Hepatocyte (in vitro differentiated cells): ENCODE measurements around the gene RANGAP1.

Experiments
- EZH2 ChIP-seq: fragments of 200-600 bp; sonication (generic); IDR thresholded peaks from 2 replicates; pipeline ENCODE4 v1.6.1; 2016; ENCODE audit warnings: antibody characterized with exemption, mild to moderate bottlenecking, borderline replicate concordance
- EZH2phosphoT487 ChIP-seq: fragments of 200-600 bp; sonication (generic); IDR thresholded peaks from one replicate; pipeline ENCODE4 v1.6.1; 2018; ENCODE audit warnings: antibody characterized with exemption, mild to moderate bottlenecking, low read depth, moderate library complexity; ENCODE audit not compliant: unreplicated experiment, severe bottlenecking
- TF ChIP-seq, protein P1 (sequence below): fragments of 200-600 bp; sonication (generic); IDR thresholded peaks from 2 replicates; pipeline ENCODE4 v1.5.1; 2016; ENCODE audit warnings: antibody characterized with exemption, mild to moderate bottlenecking; ENCODE audit not compliant: poor library complexity

DNA sequence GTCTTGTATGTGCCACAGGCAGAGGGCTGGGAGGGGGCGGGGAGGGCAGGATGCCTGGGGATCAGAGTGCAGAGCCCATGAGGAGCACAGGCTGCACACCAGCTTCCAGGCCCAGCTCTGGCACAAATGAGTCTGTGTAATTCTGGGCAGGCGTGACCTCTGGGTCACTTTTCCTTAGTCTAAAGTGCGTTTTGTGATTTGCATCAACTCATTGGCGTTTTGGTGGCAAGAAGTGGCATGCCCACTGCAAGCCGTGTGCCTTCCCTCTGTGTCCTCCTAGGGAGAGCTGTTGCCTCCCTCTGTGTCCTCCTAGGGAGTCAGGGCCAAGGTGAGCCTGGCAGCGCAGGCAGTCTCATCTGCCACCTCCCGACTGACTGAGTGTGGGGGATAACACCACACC is 62.5 kb downstream of the RANGAP1 start:
- TF ChIP-seq, protein P1, sequence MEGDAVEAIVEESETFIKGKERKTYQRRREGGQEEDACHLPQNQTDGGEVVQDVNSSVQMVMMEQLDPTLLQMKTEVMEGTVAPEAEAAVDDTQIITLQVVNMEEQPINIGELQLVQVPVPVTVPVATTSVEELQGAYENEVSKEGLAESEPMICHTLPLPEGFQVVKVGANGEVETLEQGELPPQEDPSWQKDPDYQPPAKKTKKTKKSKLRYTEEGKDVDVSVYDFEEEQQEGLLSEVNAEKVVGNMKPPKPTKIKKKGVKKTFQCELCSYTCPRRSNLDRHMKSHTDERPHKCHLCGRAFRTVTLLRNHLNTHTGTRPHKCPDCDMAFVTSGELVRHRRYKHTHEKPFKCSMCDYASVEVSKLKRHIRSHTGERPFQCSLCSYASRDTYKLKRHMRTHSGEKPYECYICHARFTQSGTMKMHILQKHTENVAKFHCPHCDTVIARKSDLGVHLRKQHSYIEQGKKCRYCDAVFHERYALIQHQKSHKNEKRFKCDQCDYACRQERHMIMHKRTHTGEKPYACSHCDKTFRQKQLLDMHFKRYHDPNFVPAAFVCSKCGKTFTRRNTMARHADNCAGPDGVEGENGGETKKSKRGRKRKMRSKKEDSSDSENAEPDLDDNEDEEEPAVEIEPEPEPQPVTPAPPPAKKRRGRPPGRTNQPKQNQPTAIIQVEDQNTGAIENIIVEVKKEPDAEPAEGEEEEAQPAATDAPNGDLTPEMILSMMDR: no peak
- TF ChIP-seq EZH2phosphoT487: no peak
- no peak for TF ChIP-seq EZH2
